Smooth muscle cell (in vitro differentiated cells): Measurements from ENCODE around the gene ADGRE2. TPM values are rescaled to one million over a fixed set of nuclear protein-coding genes. Genes with fewer than 3 reads are reported as not detected.

Experiments used
- DNase-seq: peaks from one replicate; lab custom pipeline; 2025; ENCODE audit not compliant: unreplicated experiment; lab: John Stamatoyannopoulos, UW
- H2AFZ ChIP-seq: fragments of 200-600 bp; sonication (generic); 2 replicates; pipeline ENCODE4 v1.6.0; 2016; ENCODE audit warnings: antibody characterized with exemption, low read depth, mild to moderate bottlenecking
- H3F3A ChIP-seq: fragments of 200-600 bp; sonication (generic); 2 replicates; pipeline ENCODE4 v1.6.0; 2017; ENCODE audit warnings: antibody characterized with exemption, low read depth
- H3K27ac ChIP-seq: fragments of 200-600 bp; sonication (generic); 2 replicates; pipeline ENCODE4 v1.5.1; 2016; ENCODE audit warnings: low read depth, mild to moderate bottlenecking
- H3K27me3 ChIP-seq: fragments of 200-600 bp; sonication (generic); 2 replicates; pipeline ENCODE4 v1.6.1; 2016; ENCODE audit warnings: low read depth, mild to moderate bottlenecking
- H3K36me3 ChIP-seq: fragments of 200-600 bp; sonication (generic); 2 replicates; pipeline ENCODE4 v1.5.1; 2016; ENCODE audit warnings: low read depth
- H3K4me1 ChIP-seq: fragments of 200-600 bp; sonication (generic); 2 replicates; pipeline ENCODE4 v1.5.1; 2016; ENCODE audit warnings: low read depth
- H3K4me2 ChIP-seq: fragments of 200-600 bp; sonication (generic); 2 replicates; pipeline ENCODE4 v1.6.0; 2016; ENCODE audit warnings: mild to moderate bottlenecking
- H3K4me3 ChIP-seq: fragments of 200-600 bp; sonication (generic); 2 replicates; pipeline ENCODE4 v1.5.1; 2016; ENCODE audit warnings: mild to moderate bottlenecking
- H3K79me2 ChIP-seq: fragments of 200-600 bp; sonication (generic); 2 replicates; pipeline ENCODE4 v1.6.0; 2016; ENCODE audit warnings: low read depth, mild to moderate bottlenecking
- H3K9ac ChIP-seq: fragments of 200-600 bp; sonication (generic); 2 replicates; pipeline ENCODE4 v1.6.0; 2016; ENCODE audit warnings: low read depth
- H3K9me3 ChIP-seq: fragments of 200-600 bp; sonication (generic); replicated peaks from 2 replicates; pipeline ENCODE4 v1.5.1; 2016; ENCODE audit warnings: low read depth
- H4K20me1 ChIP-seq: fragments of 200-600 bp; sonication (generic); 2 replicates; pipeline ENCODE4 v1.6.0; 2016; ENCODE audit warnings: low read depth
- WGBS: methylation state at CpG from one replicate; pipeline ENCODE4 v1.1.7; 2016; ENCODE audit warnings: low lambda C conversion rate; 5-methylcytosine and 5-hydroxymethylcytosine counted together
- polyA plus RNA-seq: library from polyadenylated mRNA; unstranded; fragments of >200 nt; fragmentation: Nextera tagmentation; extraction: Ambion mirVana; gene quantifications from 2 replicates; pipeline ENCODE4 v1.2.1, GENCODE V29; 2016
- total RNA-seq: library from RNA; depleted of rRNA; stranded (reverse); fragments of >200 nt; gene quantifications from 2 replicates; pipeline ENCODE4 v1.2.3, GENCODE V29; 2014
- TF ChIP-seq, protein P1 (sequence below): fragments of 200-600 bp; sonication (generic); IDR thresholded peaks from 2 replicates; pipeline ENCODE4 v1.5.1; 2017; ENCODE audit warnings: borderline replicate concordance, mild to moderate bottlenecking, antibody characterized with exemption; ENCODE audit not compliant: insufficient read depth, poor library complexity, severe bottlenecking

The ADGRE2 gene
- total and polyA plus RNA-seq, 2 experiments from 2014 or later, result 2.0 to 3.6 TPM

DNA sequence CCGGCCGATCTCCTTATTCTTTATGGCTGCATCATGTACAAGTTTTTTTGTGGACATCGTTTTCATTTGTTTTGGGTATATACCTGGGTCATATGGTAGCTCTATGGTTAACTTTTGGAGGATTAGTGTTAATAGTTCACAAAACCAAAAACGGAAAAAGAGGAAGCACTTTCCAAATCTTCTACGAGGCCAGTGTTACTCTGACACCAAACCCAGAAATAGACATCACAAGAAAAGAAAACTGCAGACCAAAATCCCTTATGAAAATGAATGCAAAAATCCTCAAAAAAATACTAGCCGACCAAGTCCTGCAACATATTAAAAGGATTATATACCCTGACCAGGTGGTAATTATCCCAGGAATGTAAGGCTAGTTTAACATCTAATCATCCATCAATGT lies 29.8 kb downstream of the ADGRE2 start:
- 91% methylated on average over 6 of the region's 6 CpGs for WGBS
- no peaks in the 10 kb centered on the region for H3F3A ChIP-seq

DNA sequence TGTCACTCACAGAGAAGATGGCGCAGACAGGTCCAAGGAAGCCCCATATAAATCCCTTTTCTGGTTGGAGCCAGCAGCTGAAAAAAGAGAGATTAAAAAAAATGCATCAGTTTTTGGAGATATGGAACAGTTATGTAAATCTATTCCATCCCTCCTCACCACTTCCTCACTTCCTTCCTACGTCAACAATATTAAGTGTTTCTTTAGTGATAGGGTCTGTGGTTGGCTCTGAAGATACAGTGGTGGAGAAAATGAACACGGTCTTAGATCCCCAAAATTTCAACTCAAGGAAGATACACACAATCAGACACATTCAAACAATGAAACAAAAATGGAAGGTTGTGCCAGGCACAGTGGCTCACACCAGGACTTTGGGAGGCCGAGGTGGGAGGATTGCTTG lies 31.5 kb downstream of the ADGRE2 start:
- no peaks in the 10 kb centered on the region for H3K4me1 ChIP-seq
- no peaks in the 10 kb centered on the region for H3F3A ChIP-seq
- no peak overlapping the region for H3K9ac ChIP-seq
- no peaks in the 10 kb centered on the region for H3K27me3 ChIP-seq
- no peaks in the 10 kb centered on the region for H3K36me3 ChIP-seq
- H3K79me2 ChIP-seq, result no peaks in the 10 kb centered on the region
- H3K4me2 ChIP-seq, result no peak overlapping the region
- no peak overlapping the region for H3K27ac ChIP-seq
- TF ChIP-seq, protein P1, sequence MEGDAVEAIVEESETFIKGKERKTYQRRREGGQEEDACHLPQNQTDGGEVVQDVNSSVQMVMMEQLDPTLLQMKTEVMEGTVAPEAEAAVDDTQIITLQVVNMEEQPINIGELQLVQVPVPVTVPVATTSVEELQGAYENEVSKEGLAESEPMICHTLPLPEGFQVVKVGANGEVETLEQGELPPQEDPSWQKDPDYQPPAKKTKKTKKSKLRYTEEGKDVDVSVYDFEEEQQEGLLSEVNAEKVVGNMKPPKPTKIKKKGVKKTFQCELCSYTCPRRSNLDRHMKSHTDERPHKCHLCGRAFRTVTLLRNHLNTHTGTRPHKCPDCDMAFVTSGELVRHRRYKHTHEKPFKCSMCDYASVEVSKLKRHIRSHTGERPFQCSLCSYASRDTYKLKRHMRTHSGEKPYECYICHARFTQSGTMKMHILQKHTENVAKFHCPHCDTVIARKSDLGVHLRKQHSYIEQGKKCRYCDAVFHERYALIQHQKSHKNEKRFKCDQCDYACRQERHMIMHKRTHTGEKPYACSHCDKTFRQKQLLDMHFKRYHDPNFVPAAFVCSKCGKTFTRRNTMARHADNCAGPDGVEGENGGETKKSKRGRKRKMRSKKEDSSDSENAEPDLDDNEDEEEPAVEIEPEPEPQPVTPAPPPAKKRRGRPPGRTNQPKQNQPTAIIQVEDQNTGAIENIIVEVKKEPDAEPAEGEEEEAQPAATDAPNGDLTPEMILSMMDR, result no peak
- H4K20me1 ChIP-seq, result no peaks in the 10 kb centered on the region
- H2AFZ ChIP-seq, result no peak overlapping the region
- no peaks in the 10 kb centered on the region for H3K9me3 ChIP-seq
- DNase-seq, result no peak
- WGBS, result 90% methylated on average over 4 of the region's 4 CpGs
- H3K4me3 ChIP-seq, result no peak overlapping the region

More for the DNA sequence above, 29.8 kb downstream of the ADGRE2 start:
- Histone ChIP-seq H3K9me3 (no peaks in the 10 kb centered on the region), H3K4me2 (no peak overlapping the region), H3K79me2 (no peaks in the 10 kb centered on the region), H3K9ac (no peak overlapping the region), H3K36me3 (no peaks in the 10 kb centered on the region), H2AFZ (no peak overlapping the region), H4K20me1 (no peaks in the 10 kb centered on the region), H3K4me1 (no peaks in the 10 kb centered on the region), H3K27me3 (no peaks in the 10 kb centered on the region), H3K4me3 (no peak overlapping the region), H3K27ac (no peak overlapping the region)
- TF ChIP-seq, protein P1, result no peak
- DNase-seq, result no peak

DNA sequence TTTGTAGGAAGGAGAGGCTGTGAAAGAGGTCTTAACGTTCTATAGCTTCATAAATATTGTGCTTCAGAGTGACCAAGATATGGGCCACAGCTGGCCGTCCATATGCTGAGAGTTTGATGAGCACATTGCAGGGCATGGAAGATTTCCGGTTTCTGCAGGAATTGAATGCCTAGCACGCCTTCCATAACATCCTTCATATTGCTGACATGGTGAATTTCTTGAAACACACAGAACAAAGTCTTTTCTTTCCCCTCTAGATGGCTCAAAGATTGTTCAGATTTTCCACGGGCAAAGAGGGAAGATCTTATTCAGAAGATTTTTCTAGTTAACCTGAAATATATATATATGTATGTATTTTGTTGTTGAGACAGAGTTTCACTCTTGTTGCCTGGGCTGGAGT lies 42.4 kb downstream of the ADGRE2 start:
- no peak for DNase-seq
- no peaks in the 10 kb centered on the region for H3K9me3 ChIP-seq
- H3K4me1 ChIP-seq, result no peaks in the 10 kb centered on the region
- no peak overlapping the region for H2AFZ ChIP-seq
- H3K27me3 ChIP-seq, result no peaks in the 10 kb centered on the region
- no peak overlapping the region for H3K27ac ChIP-seq
- H3K4me3 ChIP-seq, result no peak overlapping the region
- H3K79me2 ChIP-seq, result no peaks in the 10 kb centered on the region
- TF ChIP-seq, protein P1, result no peak
- no peaks in the 10 kb centered on the region for H3F3A ChIP-seq
- 78% methylated on average over 5 of the region's 5 CpGs for WGBS
- no peak overlapping the region for H3K9ac ChIP-seq
- H3K36me3 ChIP-seq, result no peaks in the 10 kb centered on the region
- H4K20me1 ChIP-seq, result no peaks in the 10 kb centered on the region
- no peak overlapping the region for H3K4me2 ChIP-seq

DNA sequence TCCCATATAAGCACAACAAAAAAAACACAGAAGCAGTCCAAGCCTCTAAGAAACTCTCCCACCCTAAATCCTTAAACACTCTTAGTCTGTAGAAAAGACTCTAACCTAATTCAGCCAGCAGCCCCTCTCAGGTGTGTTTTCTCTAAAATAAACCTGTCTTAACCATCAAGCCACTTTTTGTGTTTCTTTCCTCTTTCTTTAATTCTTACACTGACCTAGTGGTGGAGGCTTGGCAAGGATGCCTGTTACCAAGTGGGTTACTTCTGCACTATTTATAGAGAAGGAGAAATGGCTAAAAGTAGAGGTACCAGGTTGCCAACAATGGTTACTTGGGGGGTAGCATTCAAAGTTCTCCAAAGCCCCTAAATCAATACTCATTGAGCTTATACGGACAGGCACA lies 44.8 kb downstream of the ADGRE2 start:
- Histone ChIP-seq H3K27ac (no peak overlapping the region), H4K20me1 (no peaks in the 10 kb centered on the region), H2AFZ (no peak overlapping the region), H3K4me1 (no peaks in the 10 kb centered on the region), H3K79me2 (no peaks in the 10 kb centered on the region), H3K4me2 (no peak overlapping the region), H3K36me3 (no peaks in the 10 kb centered on the region), H3F3A (no peaks in the 10 kb centered on the region), H3K9me3 (no peaks in the 10 kb centered on the region), H3K9ac (no peak overlapping the region), H3K4me3 (no peak overlapping the region), H3K27me3 (no peaks in the 10 kb centered on the region)
- TF ChIP-seq, protein P1, result no peak
- DNase-seq, result no peak
- WGBS, result 26% methylated on average over 1 of the region's 1 CpG
